Embryonic facial prominence (tissue), 1 donor: Measurements from ENCODE around the gene PHF21B.

ENCODE experiments used
- DNase-seq: peaks from one replicate; pipeline ENCODE4 v3.0.0-alpha.2; 2016; ENCODE audit errors: extremely low spot score

The PHF21B gene

GRCh38 chr22:44990810-44991209, 19.0 kb downstream of the PHF21B start:
- DNase-seq: no peak

DNA sequence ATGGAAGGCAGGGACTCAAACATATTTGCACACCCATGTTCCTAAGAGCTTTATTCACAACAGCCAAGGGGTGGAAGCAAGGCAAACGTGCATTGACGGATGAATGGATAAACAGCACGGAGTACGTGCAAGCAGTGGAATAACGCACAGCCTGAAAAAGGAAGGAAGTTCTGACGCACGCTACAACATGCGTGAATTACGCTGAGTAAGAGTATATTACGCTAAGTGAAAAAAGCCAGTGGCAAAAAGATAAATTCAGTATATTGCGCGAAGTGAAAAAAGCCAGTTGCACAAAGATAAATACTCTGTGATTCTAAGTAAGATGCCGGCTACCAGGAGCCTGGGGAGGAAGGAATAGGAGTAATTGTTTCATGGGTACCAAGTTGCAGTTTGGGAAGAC, 19.5 kb downstream of the PHF21B start:
- DNase-seq: no peak

DNA sequence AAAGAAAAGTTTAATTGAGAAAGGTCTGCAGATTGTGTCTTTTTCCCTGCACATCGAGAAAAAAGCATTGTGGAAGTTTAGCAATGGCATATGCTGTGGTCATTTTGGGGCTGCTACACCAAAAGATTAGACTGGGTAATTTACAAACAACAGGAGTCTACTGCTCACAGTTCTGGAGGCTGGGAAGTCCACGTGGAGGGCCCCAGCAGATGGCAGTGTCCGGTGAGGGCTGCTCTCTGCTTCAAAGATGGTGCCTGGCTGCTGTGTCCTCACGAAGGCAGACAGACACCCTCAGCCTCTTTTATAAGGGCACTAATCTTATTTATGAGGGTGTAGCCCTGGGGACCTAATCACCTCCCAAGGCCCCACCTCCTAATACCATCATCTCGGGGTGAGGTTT, 21.1 kb downstream of the PHF21B start:
- no peak for DNase-seq

DNA sequence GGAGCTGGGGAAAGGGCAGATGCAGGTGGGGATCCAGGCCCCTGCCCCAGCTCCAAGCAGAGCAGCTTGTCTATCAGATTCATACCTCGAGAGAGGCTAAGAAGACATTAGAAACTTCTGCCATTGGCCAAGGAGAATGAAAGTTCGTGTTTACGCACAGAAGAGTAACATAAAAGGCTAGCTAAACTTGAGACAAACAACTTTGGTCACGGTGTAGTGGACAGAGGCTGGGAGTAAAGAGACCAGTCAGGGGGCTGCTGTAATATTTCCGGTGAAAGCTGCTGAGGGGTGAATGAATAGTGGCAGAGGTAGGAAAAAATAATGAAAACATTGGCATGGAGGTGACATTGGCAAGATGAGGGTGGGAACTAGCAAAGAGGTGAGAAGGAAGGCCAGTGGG, 22.9 kb downstream of the PHF21B start:
- no peak for DNase-seq

GRCh38 chr22:44985906-44986527, 23.8 kb downstream of the PHF21B start:
- DNase-seq: no peak

GRCh38 chr22:44983878-44984482, 25.8 kb downstream of the PHF21B start:
- no peak for DNase-seq

GRCh38 chr22:44982445-44982844, 27.4 kb downstream of the PHF21B start:
- DNase-seq: no peak

GRCh38 chr22:44981857-44982256, 27.9 kb downstream of the PHF21B start:
- DNase-seq: no peak

GRCh38 chr22:44979154-44979553, 30.7 kb downstream of the PHF21B start:
- DNase-seq: no peak

- DNase-seq: peak; percentile 61
Observed at GRCh38 chr22:44975427-44976262, 34.2 kb downstream of the PHF21B start.

DNA sequence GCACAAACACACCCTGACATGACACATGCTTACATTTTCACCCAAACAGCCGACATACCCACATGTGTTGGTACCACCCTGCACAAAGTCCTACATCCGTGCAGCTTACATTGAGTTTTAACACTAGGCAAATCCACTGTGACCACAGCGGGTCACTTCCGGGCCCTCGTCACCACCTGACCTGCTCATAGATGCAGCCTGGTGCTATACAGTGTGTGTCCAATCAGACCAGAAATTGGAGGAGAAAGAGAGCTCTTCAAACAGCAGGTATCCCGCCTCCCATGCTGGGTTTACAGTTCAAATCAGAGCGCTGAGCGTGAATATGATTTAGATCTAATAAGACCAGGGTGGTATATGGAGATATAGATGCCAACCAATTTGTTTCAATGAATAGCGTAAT, 35.4 kb downstream of the PHF21B start:
- DNase-seq: no peak

- DNase-seq: no peak
Observed at GRCh38 chr22:44973829-44974228, 36.0 kb downstream of the PHF21B start.

DNA sequence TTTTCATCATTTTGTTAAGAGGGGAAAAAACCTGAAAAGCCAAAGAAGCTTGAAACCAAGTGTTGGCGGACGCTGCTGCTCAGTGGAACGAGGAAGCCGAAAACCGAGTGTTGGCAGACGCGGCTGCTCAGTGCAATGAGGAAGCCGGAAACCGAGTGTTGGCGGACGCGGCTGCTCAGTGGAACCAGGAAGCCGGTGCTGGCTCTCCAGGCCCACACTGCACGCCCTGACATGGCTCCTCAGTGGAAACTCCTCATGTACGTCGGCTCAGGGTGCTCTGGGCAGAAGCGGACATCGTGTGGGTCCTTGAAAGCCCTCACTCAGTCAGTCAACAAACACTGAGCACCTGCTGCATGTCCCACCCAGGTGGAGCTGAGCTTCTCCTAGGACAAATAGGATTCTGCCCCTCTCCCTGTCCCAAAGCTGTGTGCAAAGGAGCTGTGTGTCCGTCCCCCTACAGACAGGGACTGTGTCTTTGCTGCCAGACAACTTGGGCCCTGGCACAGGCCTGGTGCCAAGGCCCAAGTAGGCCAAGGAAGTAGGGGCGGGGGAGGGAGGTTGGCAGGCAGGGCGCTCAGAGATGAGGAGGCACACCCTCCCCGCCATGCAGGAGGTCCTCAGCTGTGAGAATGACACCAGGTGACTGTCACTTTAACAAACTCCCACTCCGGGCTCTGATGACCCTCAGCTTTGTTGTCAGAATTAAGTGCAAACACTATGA, 37.3 kb downstream of the PHF21B start:
- no peak for DNase-seq

DNA sequence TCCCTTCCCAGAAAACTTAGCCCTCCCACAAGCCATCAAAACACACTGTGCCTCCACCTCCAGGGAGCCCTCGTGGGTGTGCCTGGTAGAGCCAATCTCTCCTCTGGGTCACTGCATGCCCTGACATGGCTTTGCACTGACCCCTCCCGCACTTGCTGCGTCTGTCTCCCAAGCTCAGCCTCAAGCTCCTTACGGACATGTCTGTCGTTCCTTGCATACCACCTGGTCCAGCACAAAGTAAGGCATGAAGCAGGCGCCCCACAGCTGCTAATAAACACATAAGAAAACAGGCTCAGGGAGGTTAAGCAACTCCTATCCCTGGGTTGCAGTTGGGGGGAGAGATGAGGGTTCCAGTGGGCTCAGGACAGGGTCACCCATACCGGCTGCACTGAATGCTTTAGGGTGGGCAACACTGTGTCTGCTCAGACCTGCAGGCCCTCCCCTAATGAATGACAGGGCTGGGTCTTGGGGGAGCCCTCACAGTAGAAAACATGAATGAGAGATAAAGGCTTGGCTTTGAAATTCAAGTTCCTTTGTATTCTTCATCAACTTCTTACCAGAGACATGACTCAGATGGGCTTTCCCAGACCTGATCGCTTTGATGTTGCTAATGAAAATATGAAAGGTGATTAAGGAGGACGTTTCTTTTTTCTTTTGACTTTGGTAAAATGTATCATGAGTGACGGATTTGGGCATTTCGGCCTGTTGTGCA, 38.0 kb downstream of the PHF21B start:
- no peak for DNase-seq

DNA sequence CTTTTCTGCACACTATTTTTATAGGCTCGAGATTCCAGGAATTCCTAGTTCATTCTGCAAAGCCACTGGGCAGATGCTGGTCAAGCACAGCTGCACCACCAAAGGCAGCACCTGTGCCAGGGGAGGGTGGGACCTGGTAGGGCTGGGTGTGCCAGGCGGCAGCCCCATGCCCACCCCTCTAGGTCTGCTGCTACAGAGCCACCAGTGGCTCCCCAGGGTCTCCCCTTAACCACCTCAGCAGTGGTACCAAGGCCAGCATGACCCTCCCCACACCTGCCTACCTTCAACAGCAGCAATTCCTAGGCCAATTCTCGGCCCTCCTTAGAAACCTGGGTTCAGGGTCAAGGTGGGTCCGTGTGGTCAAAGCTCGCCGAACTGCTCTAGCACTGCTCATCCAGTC, 39.5 kb downstream of the PHF21B start:
- DNase-seq: no peak

DNA sequence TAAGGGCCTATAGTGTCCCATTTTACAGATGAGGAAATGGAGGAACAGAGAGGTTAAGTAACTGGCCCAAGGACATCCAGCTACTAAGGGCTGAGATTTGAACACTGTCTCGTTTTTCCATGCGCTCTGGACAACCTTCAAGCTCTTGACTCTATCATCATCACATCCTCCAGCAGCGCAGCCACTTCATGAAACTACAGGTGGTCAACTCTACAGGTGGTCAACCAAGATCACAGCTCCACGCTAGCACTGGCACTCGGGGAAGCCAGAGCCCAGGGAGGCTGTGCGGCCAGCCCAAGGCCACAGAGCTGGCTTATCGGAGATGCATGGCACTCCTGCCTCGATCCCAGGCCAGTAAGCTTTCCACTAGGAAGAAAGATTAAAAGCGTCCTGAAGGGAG, 40.0 kb downstream of the PHF21B start:
- DNase-seq: no peak

DNA sequence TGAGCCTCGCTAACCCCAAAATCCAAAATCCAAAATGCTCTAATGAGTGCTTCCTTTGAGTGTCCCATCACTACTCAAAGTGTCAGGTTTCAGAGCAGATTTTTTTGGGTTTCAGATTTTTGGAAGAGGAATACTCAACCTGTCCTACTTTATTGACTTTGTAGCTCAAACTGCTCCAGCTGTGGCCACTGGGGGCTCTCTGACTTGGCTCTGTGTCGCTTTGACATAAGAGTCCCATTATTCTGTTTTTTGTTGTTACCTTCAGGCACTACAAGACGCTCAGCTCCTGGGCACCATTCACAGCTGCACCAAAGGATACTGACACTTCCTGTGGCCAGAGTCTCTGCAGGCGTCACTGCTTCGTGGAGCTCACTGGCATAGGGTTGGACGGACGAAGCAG, 41.1 kb downstream of the PHF21B start:
- DNase-seq: no peak

DNA sequence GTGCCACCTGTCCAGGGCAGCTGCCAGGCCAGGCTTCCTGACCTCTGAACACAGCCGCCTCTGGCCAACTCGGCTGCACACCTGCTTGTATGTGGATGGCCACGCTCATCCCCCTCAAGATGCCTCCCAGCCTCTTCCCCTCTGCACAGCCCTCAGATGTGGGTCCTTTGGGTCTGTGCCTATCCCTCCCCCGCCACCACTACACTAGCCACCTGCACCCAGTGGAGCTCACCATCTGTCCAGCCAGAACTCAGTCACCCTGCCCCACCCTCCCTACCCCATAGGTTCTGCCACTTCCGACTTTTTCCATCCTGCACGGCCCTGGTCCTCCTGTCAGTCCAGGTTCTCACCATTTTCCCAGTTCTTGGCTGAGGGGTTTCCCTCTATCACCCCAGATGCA, 44.6 kb downstream of the PHF21B start:
- DNase-seq: no peak

- no peak for DNase-seq
Observed at GRCh38 chr22:44964722-44965078, 45.1 kb downstream of the PHF21B start.

DNA sequence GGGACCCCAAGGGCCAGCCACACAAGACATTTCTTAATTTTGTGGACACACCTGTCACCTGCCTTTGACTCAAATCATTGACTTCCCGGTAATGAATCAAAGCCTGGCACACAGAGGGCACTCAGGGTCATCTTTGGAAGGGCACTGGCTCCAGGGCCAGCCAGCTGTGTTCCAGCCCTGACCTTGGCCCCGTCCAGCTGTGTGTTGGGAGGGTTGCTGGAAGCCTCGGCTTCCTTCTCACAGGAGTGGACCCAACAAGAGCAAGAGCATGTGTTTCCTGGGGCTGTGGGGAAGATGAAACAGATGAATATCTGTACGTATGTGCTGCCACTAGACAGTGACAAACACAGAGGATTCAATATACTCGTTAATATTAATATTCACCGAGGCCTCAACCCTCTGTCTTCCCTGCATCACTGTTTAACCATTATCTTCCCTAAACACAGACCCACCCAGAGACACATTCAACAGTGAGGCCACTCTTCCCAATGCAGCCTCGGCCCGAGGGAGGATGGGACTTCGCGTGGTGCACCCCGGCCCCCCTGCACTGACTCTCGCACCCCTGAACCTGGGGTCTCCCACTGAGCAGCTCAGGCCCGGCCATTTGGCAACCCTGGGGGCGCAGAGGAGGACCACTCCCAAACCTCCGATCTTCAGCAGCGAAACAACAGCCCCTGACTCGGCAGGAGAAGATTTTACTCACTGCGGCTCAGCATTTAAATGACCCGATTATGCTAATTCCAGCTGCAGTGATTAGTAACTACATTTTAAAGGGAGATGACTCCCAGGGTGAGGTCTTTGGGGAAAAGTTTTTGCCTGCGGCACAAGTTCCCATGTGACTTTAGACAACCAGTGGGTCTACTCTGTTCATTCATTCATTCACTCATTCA, 45.7 kb downstream of the PHF21B start:
- no peak for DNase-seq
